NCI-H2227 treated with DMSO at 0.1 percent for 48 hours (cell line): ENCODE results near the gene NRXN2.

ENCODE experiments used
- DNase-seq: peaks from one replicate; lab custom pipeline; 2025; lab: John Stamatoyannopoulos, UW

NRXN2 gene

DNA sequence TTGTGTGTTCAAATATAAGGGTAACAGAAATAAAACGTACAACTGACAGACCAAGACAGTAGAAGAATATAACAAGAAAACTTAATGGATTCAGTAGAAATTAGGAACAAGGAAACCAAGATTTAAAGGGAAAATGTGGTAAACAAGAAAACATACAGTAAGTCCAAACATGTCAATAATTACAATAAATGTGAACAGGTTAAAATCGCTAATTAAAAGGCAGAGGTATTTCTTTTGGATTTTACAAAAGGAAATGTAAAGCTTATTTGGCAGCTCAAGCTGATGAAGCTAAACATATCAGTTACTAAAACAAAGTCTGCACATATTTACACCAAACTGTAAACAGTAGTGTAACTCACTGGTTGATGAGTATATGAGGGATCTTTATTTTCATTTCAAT, 134.3 kb downstream of the NRXN2 start:
- no peak for DNase-seq

DNA sequence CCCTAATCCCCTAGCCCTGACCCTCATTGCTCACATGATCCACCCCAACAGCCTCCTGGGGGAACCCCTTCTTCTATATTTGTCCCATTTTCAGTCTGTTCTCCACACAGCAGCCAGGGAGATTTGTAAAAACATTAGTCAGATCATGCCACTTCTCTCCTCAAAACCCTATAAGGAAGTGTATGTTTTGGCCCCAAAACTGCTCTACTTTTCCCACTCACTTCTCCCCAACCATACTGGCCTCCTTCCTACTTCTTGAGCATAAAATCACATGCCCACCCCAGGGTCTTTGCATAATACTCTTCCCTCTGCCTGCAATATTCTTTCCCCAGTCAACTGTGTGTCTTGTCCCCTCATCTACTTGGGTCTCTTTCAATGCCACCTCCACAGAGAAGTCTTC, 136.6 kb downstream of the NRXN2 start:
- DNase-seq: no peak

DNA sequence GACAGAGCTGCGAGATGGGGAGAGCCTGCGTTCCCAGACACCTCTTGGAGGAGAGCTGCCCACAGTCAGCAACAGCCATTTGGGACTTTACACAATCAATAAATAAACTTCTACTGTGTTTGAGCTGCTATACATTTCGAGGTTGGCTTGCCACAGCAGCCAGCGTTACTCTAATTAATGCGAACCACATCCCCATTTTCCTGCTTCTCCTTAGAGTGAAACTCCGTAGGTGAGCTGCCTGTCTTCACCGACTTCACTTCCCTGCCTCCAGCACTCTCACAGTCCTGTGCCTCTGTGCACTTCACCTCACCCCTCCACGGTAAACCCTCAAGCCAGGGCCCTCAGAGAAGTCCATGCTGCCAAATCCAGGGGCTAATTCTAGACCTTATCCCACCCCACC, 137.8 kb downstream of the NRXN2 start:
- no peak for DNase-seq

DNA sequence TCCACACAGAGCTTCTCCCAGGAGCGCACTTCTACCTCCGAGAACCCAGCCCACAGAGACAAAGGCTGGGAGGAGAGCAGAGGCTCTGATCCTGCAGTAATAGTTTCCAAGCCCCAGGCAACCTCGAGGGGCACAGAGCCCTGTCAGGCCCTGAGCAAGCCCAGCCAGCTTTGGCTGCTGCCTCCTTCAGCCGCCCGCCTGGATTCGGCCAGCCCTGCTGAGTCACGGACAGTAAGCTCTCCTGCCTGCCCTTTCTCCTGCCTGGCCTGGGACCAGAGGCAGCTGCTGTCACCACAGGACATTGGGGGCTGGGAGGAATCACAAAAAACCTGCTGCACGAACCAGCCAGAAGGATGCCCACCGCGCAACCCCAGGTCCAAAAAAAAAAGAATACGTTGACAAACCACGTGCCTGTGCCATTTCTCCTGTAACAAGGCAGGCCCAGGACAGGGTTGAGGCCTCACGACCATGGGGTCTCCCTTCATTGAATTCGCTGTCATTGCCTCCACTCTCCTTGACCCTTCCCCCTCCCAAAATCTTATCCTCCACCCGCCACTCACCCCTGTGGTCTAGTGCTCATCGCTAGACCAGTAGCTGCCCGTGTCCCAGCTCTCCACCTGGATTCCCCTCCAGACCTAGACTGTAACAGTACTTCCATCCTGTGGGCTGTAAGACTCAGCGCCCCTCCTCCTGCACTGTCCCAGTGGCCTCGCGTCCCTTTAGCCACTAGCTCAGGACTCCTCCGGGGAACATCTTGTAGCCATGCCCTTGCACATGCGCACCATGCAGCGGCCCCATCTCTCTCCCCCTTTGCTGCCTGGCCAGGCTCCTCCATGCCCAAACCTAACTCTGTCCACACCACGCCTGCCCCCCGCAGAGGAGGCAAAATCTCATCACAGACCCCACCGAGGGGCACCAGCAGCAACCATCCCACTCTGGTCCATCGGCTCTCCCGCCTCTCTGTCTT, 139.4 kb downstream of the NRXN2 start:
- DNase-seq: no peak

DNA sequence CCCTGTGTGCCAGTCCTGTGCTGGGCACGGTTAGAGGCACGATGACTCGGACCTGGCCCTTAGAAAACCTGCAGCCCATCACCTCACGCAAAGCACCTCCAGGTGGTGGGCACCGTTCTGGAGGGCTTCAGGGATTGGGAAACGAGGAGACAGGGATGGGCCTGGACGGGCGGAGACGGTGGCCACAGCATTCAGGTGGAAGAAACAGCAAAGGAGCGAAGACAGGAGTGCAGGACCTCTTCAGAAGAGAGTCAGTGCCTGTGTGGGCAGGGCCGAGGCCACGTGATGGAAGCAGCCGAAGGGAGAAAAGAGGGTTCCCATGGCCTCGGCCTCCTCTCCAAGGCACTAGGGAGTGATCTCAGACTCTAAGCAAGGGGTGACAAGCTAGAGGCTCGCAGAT, 140.1 kb downstream of the NRXN2 start:
- no peak for DNase-seq

DNA sequence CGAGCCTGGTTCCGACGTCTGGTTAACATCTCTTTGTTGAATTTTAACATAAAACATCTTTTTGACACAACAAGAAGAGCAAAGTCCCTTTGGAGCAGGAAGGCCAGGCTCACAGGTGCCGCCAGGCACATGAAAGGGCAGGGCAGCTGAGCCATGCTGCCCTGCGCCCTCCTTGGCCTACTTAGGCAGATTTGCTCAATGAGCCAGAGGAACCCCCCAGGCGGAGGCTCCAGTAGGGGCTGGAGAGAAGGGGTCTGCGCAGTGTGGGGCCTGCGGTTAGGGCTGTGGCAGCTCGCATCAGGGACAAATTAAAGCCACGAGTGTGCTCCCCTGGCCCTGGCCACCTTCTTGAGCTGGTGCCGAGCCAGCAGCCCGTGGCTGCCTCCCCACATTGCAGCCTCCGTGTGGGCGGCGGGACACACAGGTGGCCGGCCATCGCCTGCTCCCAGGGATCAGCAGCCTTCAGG, 141.9 kb downstream of the NRXN2 start:
- no peak for DNase-seq

DNA sequence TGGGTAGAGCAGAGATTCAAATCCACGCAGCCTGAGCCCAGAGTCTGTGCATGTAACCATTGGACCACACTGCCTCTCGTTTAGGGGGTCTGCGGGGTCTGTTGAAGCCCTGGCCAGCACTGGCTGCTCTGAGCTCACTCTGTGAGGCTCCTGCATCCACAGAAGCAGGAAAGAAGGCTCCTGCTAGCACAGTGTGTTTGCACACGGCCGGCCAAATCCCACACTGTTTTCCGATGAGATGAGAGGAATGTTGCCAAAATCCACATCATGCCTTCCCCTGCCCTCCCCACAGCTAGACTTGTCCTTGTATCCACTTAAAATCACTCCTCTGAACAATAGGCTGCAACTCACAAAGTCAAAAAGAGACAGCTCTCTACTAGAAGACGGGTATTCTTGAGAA, 142.6 kb downstream of the NRXN2 start:
- DNase-seq: no peak

DNA sequence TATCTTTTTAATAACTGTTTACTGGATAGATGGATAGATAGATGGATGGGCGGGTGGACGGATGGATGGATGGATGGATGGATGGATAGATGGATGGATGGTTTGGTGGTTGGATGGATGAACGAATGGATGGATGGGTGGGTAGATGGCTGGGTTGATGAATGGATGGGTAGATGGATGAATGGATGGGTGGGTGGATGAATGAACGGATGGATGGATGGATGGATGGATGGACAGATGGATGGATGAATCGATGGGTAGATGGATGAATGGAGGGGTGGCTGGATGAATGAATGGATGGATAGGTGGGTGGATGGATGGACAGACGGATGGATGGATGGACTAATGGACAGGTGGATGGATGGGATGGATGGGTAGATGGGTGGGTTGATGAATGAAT, 145.8 kb downstream of the NRXN2 start:
- no peak for DNase-seq

DNA sequence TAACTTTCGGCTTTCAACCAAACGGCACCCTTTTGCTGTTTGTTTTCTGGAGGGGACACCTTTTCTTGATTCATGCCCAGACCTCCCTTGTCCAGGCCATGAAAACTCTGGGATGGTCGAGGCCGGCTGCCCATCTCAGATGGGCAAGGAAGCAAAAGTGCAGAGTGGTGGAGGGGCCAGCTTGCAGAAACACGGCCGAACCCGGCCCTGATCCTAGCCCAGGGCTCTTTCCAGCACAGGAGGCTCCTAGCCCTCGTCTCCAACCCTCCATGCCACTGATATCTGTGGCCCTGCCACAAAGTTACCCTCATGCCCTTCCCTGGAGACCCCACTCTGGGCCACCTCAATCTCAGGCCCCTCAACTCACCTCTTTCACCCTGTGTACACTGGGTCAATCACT, 150.9 kb downstream of the NRXN2 start:
- DNase-seq: no peak

DNA sequence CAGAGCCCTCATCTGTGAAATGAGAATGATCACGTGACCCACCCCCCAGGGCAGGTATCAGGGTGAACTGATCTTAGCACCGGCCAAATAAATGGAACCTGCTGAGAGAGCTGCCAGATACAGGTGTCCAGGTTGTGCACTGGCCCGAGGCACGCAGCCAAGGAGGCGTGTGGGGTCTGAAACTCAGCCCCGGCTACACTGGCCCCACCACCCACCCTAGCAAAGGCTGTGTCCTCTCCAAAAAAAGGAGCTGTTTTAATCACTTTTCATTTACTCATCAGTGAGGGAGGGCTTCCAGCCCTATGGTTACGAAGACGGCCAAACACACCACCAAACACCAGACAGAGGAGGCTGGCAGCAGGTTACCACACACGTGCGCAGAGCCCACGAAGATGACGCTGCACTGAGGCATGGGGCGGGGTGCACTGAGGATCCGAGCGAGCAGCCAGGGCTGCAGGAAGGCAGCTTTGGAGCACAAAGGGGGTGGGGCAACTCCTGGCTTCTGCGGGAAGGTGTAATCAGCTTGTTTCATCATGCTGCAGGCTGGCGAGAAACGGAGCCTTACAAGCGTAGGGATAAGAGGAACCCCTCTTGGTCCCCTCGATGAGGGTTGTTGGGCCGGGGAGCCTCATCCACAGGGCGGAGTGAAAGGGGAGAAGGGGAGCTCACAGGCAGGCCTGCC, 151.4 kb downstream of the NRXN2 start:
- DNase-seq: peak; percentile 56

DNA sequence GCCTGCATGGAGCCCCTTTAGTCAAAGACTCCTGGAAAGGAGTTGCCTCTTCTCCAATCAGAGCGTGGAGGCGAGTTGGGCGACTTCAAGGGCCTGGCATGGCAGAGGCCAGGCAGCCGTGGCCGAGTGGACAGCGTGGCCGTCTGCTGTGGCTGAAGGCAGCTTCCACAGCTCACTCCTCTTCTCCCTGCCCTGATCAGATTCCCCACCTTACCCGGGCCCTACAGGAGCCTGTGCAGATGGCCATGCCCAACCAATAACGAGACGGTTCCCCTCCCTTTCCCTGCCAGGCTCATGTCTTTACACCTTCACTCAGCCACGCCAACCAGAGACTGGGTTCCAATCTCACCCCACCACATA, 152.0 kb downstream of the NRXN2 start:
- no peak for DNase-seq

DNA sequence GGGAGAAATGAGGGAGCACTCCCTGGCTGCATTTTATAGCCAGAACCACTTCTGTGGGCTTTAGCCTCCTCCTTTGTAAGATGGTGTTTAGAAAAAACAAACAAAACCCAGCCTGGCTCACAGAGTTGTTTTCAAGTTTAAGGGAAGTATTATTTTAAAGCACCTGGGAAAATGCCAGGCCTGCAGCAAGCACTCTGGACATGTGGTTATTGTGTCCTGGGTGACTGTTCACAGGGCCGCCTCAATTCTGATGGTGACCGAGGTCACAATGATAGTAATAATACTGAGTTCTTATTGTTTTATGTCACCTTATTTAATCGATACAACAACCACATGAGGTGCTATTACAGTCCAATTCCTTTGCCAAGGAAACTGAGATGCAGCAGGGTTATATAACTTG, 152.7 kb downstream of the NRXN2 start:
- DNase-seq: no peak

DNA sequence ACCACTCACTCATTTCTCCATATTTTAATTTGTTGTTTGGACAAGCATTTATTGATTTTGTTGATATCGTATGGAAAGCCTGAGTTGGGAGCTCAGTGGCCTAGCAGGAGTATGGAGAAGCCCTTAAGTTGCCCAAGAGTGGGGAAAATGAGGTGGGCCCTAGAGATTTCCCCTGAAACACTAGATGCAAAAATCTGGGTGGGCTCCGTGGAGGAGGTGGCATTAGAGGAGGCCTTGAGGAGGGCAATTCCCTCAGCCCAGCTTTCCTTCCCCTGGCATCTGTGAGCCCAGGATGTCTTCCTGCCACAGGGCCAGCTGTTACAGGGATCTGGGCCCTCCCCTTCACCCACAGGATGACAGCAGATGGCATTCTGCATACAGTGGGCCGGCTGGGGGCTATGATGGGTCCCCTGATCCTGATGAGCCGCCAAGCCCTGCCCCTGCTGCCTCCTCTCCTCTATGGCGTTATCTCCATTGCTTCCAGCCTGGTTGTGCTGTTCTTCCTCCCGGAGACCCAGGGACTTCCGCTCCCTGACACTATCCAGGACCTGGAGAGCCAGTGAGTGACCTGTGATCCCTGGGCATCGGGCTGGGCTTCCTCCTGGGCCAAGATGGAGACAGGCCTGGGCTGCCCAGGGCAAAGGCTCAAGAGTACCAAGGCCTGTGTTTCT, 153.6 kb downstream of the NRXN2 start:
- no peak for DNase-seq

DNA sequence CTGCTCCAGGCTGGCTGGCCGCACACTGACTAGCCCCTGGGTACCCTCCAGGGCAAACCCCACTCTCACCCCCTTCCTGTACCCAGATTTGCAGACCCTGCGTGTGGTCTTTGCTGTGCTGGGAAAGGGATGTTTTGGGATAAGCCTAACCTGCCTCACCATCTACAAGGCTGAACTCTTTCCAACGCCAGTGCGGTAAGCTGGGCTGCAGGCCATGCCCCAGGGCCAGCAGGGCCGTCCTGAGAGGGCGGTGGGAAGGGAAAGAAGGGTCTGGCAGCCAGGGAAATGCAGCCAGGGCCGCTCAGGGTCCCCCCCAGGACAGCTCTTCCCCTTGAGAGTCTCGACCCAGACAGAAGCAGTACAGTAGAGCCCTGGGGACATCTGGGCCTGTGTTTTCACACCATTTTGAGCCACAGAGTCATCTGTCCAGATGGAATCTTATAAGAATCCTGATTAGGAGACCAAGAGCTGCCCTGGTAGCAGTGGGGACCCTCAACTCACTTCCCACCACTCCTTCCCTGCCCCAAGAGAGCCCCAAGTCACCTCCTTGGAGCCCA, 154.3 kb downstream of the NRXN2 start:
- DNase-seq: no peak

DNA sequence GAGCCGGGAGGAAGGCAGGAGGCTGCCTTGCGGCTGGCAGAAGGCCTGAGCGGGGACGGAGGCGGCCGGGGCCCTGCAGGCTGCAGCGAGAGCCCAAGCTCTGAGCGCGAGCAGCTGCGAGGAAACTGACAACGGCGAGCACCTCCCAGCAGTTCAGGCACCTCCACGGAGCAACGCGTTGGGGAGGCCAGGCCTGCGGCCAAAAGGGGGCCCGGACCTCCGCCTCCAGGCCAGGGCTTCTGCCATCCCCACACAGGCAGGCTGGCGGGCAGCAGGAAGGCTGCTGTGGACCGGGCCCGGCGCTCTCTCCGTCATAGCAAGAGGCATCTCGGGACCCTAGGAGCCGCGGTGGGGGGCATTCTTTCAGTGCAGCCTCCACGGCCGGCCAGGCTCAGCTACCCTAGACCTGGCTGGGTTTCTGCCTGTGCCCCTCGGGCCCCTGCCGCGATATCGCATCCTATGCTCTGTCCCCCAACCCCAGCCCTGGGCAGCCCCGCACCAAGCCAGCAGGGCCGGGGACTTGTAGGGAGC, 154.9 kb downstream of the NRXN2 start:
- no peak for DNase-seq

DNA sequence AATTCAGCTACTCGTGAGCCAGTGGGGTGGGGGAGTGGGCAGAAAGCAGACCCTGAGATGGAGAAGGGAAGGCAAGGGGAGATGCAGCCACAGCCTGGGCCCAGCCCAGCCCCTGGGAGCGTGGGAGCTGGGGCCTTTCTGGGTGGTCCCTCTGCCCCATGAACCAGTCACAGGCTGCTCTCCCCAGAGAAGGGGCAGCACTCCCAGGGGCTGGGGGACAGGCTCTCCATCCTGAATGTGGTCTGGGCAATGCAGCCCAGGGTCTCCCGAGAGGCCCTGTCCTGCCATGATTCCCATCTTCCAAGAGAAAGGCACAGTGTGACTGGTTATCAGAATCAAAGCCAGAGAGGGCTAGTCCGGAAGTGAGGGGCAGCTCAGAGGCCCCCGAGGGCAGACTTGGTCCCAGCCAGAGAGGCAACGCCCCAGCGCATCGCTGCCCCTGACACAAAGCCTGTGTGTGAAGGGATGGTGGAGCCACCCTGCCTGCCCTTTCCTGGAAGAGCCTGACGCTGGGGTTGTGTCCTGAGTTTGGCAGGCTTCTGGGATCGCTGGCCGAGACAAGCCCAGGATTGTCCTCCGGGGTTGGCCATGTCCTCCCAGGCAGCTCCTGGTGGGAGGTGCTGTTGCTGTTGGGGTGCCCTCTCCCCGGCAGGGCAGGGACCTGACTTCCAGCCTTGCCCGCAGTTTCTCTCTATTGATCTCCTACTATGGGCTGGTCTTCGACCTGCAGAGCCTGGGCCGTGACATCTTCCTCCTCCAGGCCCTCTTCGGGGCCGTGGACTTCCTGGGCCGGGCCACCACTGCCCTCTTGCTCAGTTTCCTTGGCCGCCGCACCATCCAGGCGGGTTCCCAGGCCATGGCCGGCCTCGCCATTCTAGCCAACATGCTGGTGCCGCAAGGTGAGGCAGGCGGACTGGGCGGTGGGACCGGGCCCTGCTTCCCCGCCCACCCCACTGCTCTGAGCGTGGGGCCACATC, 155.8 kb downstream of the NRXN2 start:
- DNase-seq: no peak

DNA sequence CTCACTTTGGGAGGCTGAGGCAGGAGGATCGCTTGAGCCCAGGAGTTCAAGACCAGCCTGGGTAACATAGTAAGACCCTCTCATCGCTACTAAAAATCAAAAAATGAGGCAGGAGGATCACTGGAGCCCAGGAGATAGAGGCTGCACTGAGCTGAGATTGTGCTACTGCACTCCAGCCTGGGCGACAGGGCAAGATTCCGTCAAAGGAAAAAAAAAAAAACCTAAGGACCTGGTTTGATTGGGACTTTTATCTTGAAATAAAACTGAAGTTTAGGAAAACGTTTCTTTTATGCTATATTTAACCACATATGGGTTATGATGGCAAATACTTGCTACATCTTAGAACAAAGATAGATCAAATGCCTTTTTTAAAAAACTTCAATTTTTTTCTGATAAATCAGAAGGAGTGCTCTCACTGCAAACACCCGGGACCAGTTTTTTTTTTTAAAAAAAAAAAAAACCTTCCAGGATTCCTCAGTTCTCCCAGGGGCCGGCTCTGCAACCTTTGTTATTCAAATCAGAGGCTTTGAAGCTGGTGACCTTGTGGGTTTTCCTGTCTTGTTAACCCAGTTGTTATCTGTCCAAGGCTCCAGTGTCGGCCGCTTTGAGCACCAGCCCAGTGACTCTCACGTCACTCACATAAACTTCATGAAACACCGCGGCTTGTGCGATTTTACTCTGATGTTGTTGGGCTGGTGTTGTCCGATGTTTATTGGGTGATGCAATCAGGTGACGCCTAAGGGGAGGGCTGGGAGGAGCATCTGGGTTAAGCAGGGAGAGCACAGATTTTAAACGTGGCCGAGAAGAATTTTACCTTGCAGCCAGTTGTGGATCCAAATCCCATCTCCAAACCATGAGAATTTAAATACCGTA, 156.7 kb downstream of the NRXN2 start:
- DNase-seq: peak; percentile 91

DNA sequence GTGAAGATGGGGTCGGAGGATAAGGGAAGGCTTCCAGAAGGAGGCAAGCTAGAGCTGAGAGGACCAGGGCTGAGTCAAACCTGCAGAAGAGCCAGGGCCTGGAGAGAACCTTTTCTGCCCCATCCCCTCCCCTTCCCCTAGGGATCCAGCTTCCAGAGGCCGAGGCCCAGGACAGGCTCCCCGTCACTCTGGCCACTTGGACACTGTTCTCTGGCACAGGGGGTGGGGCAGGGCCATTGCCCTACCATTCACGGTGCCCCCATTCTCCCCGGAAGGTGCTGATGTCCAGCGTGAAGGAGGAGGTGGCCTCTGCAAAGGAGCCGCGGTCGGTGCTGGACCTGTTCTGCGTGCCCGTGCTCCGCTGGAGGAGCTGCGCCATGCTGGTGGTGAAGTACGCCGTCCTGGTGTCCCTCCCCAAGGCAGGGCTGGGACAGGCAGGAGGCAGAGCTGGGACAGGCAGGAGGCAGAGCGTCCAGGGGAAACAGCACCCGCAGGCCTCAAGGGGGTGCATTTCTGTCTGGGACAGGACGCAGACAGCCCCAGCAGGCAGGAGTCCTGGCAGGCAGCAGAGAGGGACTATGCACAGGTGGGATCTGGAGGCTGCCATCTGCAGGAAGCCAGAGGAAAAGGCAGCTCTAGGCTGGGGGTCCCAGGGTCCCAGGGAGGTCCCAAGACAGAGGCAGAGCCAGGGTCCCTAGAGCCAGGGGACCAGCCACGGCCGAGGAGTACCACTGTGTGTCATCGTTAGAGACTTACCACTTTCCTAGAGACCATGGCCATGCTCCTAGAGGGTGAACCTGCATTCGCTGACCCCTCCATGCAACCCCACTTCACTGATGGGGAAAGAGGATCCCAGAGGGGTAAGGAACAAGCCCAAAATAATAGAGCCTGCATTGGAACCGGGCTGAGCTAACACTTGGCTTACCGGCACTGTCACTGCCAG, 157.8 kb downstream of the NRXN2 start:
- no peak for DNase-seq

DNA sequence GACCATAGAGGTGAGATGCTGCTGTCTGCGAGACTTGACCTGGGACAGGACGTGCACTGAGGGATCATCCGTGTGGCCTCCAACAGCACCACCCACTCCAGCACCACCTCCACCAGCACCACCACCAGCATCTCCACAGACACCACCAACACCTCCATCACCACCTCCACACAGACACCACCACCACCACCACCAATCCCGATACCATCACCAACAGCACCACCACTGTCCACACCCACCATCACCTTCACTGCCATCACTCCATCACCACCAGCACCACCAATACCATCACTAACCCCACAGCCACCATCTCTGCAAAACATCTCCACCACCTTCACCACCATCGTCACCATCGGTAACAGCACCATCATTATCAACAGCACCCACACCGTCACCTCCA, 158.6 kb downstream of the NRXN2 start:
- no peak for DNase-seq
